Mucosa of rectum (tissue), 2 donors: ENCODE data around the gene ART4.
A peak's percentile ranks its signal among the peaks of the same experiment; 100 is the strongest.

Experiments used
- H3K27ac ChIP-seq, 2 donors: one replicate each; pipeline ENCODE4 v1.7.0; 2013; ENCODE audit warnings: inconsistent platforms in 2 of 2, low read depth in 2 of 2, low read length in 2 of 2
- H3K27me3 ChIP-seq, 2 donors: one replicate each; pipeline ENCODE4 v1.7.0; 2013; ENCODE audit warnings: low read length in 2 of 2; ENCODE audit not compliant: control insufficient read depth in 2 of 2, insufficient read depth in 2 of 2
- H3K36me3 ChIP-seq, 2 donors: one replicate each; pipeline ENCODE4 v1.7.0; 2013; ENCODE audit warnings: low read length in 2 of 2; ENCODE audit not compliant: control insufficient read depth in 2 of 2, insufficient read depth in 2 of 2
- H3K4me1 ChIP-seq, 2 donors: one replicate each; pipeline ENCODE4 v1.7.0; 2013; ENCODE audit warnings: low read length in 2 of 2, mild to moderate bottlenecking in 1 of 2; ENCODE audit not compliant: control insufficient read depth in 2 of 2, insufficient read depth in 2 of 2
- H3K4me3 ChIP-seq, 2 donors: one replicate each; pipeline ENCODE4 v1.7.0; 2013; ENCODE audit warnings: low read length in 2 of 2
- H3K9ac ChIP-seq, 2 donors: one replicate each; pipeline ENCODE4 v1.7.0; 2013; ENCODE audit warnings: low read length in 2 of 2, low read depth in 1 of 2, mild to moderate bottlenecking in 1 of 2
- H3K9me3 ChIP-seq, 2 donors: one replicate each; pipeline ENCODE4 v1.7.0; 2013; ENCODE audit warnings: low read length in 2 of 2; ENCODE audit not compliant: control insufficient read depth in 2 of 2
- donor health status: healthy.
- donor health status: Normal muscosa, but diverticular disease.

The ART4 gene

DNA sequence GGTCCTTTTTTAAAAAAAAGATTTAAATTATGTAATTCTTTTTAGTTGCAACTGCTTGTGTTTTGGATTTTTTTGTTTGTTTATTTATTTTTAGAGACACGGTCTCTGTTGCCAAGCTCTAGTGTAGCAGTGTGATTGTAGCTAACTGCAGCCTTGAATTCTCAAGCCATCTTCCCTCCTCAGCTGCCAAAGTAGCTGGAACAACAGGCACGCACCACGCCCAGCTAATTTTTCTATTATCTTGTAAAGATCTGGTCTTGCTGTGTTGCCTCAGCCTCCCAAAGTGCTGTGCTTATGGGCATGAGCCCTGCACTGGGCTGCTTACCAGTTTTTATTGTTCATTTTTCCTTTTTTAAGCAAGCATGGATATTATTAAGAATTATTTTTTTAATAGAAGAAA lies 10.6 kb upstream of the ART4 start:
- Histone ChIP-seq H3K9ac (no peak overlapping the region), H3K4me1 (no peaks in the 10 kb centered on the region), H3K36me3 (no peaks in the 10 kb centered on the region), H3K9me3 (no peaks in the 10 kb centered on the region), H3K4me3 (no peak overlapping the region), H3K27me3 (no peaks in the 10 kb centered on the region), H3K27ac (no peak overlapping the region)

DNA sequence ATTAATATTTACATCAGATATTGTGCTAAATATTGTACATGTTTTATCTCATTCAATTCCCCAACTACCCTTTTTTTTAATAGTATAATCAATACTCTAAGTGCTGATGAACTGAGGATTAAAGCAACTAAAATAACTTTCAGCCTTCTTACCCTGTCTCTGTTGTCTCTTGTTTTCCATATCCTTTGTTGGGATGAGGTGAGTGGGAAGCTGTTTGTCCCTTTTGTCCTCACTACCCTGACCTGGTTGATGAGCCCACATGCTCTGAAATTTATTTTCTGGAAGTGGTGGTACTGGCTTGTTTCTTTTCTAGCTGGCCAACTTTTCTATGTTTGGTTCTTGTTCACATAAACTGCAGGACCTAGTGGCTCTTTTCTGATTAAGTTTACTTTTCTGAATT lies 9.6 kb upstream of the ART4 start:
- no peaks in the 10 kb centered on the region for H3K9me3 ChIP-seq
- H3K27me3 ChIP-seq = no peaks in the 10 kb centered on the region
- no peak overlapping the region for H3K27ac ChIP-seq
- no peak overlapping the region for H3K9ac ChIP-seq
- H3K4me1 ChIP-seq = no peaks in the 10 kb centered on the region
- H3K36me3 ChIP-seq = no peaks in the 10 kb centered on the region
- H3K4me3 ChIP-seq = no peak overlapping the region

DNA sequence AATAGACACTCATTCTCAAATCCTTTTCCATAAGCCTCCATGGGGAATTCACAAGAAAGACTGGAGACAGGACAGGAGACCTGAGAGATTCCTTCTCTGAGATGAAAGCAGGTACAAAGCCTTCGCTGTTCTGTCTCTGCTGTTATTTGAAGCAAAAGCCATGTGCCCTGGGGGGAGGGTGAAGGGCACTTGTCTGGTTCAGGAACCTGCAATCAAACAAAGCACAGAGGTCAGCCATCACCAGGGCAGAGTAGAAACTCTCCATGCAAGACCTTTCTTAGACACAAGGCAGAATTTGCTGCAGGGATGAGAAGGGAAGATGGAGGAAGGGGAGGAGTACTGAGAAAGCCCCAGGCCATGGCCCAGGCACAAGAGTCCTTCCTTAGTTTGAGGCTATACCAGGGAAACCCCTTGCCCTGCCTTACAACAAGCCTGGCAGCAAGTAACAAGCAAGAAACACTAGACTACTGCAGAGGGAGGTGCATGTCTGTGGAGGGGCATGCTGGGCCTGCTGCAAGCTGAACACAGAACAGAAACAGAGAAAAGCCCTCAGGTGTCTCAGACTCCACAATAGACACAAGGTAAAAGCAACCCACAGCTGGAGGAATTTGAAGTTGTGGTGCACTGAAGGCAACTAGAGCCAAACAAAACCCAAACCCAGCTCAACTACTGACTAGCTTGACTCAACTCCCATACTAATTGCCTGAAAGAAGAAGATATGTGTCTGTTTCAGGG lies 7.8 kb upstream of the ART4 start:
- Histone ChIP-seq H3K36me3 (no peaks in the 10 kb centered on the region), H3K27ac (no peak overlapping the region), H3K9ac (no peak overlapping the region), H3K27me3 (no peaks in the 10 kb centered on the region), H3K4me1 (peaks cover 0 to 2% of the 10 kb centered on the region in 2 donors), H3K9me3 (no peaks in the 10 kb centered on the region), H3K4me3 (no peak overlapping the region)

DNA sequence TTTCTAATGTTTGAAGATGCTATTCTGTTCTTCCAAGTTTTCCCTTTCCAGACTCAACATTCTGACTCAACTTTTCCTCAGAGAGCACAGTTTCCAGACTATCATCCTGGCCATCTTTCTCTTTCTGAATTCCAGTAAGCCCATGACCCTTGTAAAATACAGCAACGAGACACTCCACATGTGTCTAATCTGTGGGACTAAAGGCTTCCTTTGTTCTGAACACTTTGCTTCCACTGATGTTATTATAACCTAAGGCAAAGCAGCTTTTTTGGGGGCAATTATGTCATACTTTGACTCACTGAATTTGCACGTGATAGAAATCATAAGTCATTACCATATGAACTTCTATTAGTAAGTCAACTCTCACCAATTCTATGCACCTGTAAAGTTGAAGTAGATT lies 6.3 kb upstream of the ART4 start:
- H3K4me1 ChIP-seq = peaks cover 0 to 2% of the 10 kb centered on the region in 2 donors

DNA sequence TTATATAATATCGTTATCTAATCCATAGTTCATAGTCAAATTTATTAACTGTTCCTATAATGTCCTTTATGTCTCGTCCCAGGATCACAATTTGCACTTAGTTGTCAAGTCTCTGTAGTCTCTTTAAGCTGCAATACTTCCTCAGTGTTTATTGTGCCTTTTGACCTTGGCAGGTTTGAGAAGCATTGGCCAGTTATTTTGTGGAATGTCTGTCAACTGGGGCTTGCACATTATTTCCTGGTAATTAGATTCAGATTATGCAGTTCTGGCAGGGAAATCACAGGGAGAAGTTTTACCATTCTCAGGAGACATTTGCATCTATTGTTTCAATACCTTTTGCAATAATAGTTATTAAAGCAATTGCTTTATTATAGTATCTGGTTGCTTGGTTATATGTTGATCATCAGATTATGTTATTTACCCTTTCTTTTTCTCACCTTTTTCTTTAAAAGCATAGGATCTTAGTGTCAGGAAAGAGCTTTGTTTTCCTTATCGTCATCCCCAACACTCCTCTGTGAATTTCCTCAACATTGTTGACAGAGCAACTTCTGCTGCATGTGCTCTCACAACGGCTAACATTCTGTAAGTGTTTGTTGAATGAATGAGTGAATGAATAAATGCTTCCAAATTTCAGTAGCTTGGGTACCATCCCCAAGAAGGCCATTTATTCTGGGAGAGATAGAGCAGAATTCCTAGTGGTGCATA lies 3.7 kb upstream of the ART4 start:
- H3K9ac ChIP-seq = no peak overlapping the region
- peaks cover 0 to 6% of the 10 kb centered on the region in 2 donors for H3K4me1 ChIP-seq
- H3K4me3 ChIP-seq = no peak overlapping the region
- H3K9me3 ChIP-seq = no peaks in the 10 kb centered on the region
- no peak overlapping the region for H3K27ac ChIP-seq
- H3K27me3 ChIP-seq = no peaks in the 10 kb centered on the region
- H3K36me3 ChIP-seq = no peaks in the 10 kb centered on the region

More for the DNA sequence above, 6.3 kb upstream of the ART4 start:
- no peaks in the 10 kb centered on the region for H3K27me3 ChIP-seq
- H3K9me3 ChIP-seq = no peaks in the 10 kb centered on the region
- no peak overlapping the region for H3K9ac ChIP-seq
- H3K36me3 ChIP-seq = no peaks in the 10 kb centered on the region
- no peak overlapping the region for H3K4me3 ChIP-seq
- no peak overlapping the region for H3K27ac ChIP-seq

DNA sequence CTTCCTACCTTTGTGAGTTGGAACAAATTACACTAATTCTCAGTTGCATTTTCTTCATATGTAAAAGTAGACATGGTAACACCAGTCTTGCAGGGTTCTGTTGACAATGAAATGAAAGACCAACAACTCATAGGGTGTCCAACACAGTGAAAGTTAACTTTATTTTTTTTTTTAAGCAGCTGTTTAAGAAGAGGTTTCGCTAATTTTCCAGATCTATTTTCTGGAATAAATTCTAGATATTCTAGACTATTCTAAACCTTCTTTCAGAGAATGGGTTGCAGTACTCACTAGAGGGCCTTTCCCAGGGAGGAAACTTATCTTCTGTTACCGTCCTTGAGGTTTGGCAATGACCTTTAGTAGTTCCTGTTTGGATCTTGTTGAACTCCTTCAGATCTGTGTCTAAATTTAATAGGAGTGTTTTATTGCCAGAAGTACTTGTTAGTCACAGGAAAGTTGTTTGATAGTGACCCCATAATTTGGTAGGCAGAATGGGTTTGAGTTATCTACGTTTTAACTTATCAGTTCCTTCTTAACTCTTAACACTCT lies 2.8 kb upstream of the ART4 start:
- Histone ChIP-seq H3K36me3 (no peaks in the 10 kb centered on the region), H3K9ac (peak overlapping the region in 1 of 2 donors; percentile 14), H3K27ac (no peak overlapping the region), H3K9me3 (no peaks in the 10 kb centered on the region), H3K4me3 (no peak overlapping the region), H3K4me1 (peaks cover 0 to 11% of the 10 kb centered on the region in 2 donors), H3K27me3 (no peaks in the 10 kb centered on the region)

DNA sequence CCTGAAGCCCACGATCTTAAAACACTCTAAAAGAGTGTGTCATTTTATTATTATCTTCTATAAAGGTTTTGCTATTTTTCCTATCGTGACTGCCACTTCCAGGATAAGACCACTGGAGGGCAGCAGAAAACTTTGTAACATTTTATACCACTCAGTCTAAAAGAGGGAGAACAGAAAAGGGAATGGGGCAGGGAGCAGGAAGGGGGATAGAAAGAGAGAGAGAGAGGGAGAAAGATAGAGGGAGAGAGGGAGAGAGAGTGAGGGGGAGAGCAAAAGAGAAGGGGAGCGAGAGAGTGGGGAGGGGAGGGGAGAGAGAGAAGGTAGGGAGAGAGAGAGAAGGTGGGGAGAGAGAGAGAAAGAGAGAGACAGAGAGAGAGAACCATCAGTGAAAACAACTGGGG lies 2.0 kb upstream of the ART4 start:
- Histone ChIP-seq H3K4me1 (peaks cover 0 to 14% of the 10 kb centered on the region in 2 donors), H3K9ac (no peak overlapping the region), H3K36me3 (no peaks in the 10 kb centered on the region), H3K27me3 (no peaks in the 10 kb centered on the region), H3K27ac (no peak overlapping the region), H3K9me3 (no peaks in the 10 kb centered on the region), H3K4me3 (no peak overlapping the region)

DNA sequence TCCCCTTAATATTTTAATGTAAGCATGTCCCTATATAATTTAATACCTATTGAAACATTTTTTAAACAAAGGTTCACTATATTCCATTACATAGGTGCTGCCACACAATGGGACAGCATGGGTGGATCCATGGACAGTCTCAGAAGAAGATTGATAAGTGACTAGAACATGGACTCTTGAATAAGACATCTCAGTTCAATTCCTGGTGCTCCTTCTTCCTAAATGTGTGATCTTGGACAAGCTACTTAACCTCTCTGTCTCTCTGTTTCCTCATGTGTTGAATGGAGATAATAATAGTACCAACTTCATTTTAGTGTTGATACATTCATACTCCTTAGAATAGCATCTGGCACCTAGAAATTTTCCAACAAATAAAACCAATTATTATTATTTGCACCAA lies 1.1 kb upstream of the ART4 start:
- no peak overlapping the region for H3K27ac ChIP-seq
- H3K36me3 ChIP-seq = no peaks in the 10 kb centered on the region
- no peak overlapping the region for H3K9ac ChIP-seq
- no peak overlapping the region for H3K4me3 ChIP-seq
- H3K9me3 ChIP-seq = no peaks in the 10 kb centered on the region
- H3K4me1 ChIP-seq = peaks cover 0 to 18% of the 10 kb centered on the region in 2 donors
- no peaks in the 10 kb centered on the region for H3K27me3 ChIP-seq

DNA sequence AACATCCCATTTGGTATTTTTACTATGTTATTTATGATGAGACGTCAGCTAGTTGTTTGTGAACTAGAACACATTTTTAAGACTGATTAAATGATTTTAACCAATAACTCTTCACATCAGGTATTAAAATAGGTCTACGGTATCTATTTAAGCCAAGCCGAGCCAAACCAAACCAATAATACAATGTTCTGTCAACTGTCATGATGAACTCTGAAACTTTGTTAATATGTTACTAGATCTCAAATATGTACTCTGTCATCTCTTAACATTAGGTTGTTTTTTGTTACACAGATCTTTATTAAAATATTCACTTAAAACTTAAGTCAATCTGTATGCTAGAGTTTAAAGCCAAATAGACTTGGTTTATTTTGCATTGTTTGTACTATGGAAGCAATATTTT lies 1.0 kb downstream of the ART4 start:
- peaks cover 0 to 18% of the 10 kb centered on the region in 2 donors for H3K4me1 ChIP-seq
- H3K4me3 ChIP-seq = no peak overlapping the region

DNA sequence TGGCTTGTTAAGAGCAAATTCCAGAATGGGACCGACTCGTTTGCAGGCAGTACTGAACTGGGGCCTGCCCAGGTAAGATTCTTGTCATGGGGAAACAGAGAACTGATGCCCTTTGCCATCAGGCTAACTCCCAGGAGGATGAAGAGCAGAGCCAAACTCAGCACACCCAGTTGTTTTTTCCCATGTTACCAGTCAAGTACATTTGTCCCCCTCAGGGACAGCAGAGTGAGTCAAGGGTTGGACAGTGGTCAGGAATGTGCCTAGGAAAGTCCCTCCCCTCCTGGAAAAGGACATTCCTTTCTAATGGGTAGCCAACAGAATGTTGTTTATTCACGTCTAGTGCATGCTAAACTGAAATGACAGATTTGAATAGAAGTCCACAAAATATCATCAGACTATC lies 1.6 kb downstream of the ART4 start:
- Histone ChIP-seq H3K4me1 (peaks cover 0 to 18% of the 10 kb centered on the region in 2 donors), H3K27ac (no peak overlapping the region), H3K27me3 (no peaks in the 10 kb centered on the region), H3K36me3 (no peaks in the 10 kb centered on the region), H3K4me3 (no peak overlapping the region), H3K9me3 (no peaks in the 10 kb centered on the region), H3K9ac (no peak overlapping the region)

More for the DNA sequence above, 1.0 kb downstream of the ART4 start:
- H3K36me3 ChIP-seq = no peaks in the 10 kb centered on the region
- H3K27ac ChIP-seq = no peak overlapping the region
- no peaks in the 10 kb centered on the region for H3K9me3 ChIP-seq
- no peaks in the 10 kb centered on the region for H3K27me3 ChIP-seq
- no peak overlapping the region for H3K9ac ChIP-seq
